ENCODE data around the gene ATP11A.

ATP11A gene

GRCh38 chr13:112742583-112742982, 52.7 kb downstream of the ATP11A start:
- no peak for ATAC-seq (ENCODE audit: insufficient read depth, low read depth)
- H3K27ac ChIP-seq (ENCODE audit: low read length) = no peak overlapping the region
- DNase-seq = no peak
- H2AFZ ChIP-seq (ENCODE audit: low read depth, low read length) = no peak overlapping the region
- H3K4me1 ChIP-seq (ENCODE audit: insufficient read depth, low read length) = no peaks in the 10 kb centered on the region
- no peak overlapping the region for H3K4me3 ChIP-seq (ENCODE audit: low read depth in 1 of 2, low read length in 2 of 2)
- H3K36me3 ChIP-seq (ENCODE audit: insufficient read depth, low read length) = no peaks in the 10 kb centered on the region
- no peak overlapping the region for H3K9ac ChIP-seq (ENCODE audit: low read depth, low read length)
- peaks cover 80% of the 10 kb centered on the region for H4K20me1 ChIP-seq (ENCODE audit: insufficient read depth, low read length)
- H3K9me3 ChIP-seq (ENCODE audit: insufficient read depth, low read length, severe bottlenecking) = no peaks in the 10 kb centered on the region
- H3K4me2 ChIP-seq (ENCODE audit: insufficient read depth, low read length) = no peak overlapping the region
- TF ChIP-seq EZH2 (IDR thresholded peaks at IDR 0.05; ENCODE audit: borderline replicate concordance, low read depth, low read length, severe bottlenecking) (no peak), CTCF (IDR thresholded peaks at IDR 0.05; ENCODE audit: borderline replicate concordance, extremely low read depth, low read length, poor library complexity, severe bottlenecking) (no peak)
- H3K27me3 ChIP-seq (ENCODE audit: insufficient read depth, low read length, poor library complexity) = no peaks in the 10 kb centered on the region
- peaks cover 77% of the 10 kb centered on the region for H3K79me2 ChIP-seq (ENCODE audit: insufficient read depth, low read length)

GRCh38 chr13:112743451-112744167, 53.8 kb downstream of the ATP11A start:
- Histone ChIP-seq H3K9ac (ENCODE audit: low read depth, low read length) (no peak overlapping the region), H3K4me2 (ENCODE audit: insufficient read depth, low read length) (no peak overlapping the region), H2AFZ (ENCODE audit: low read depth, low read length) (no peak overlapping the region), H4K20me1 (ENCODE audit: insufficient read depth, low read length) (peaks cover 84% of the 10 kb centered on the region), H3K79me2 (ENCODE audit: insufficient read depth, low read length) (peaks cover 78% of the 10 kb centered on the region), H3K4me3 (ENCODE audit: low read depth in 1 of 2, low read length in 2 of 2) (no peak overlapping the region), H3K36me3 (ENCODE audit: insufficient read depth, low read length) (no peaks in the 10 kb centered on the region), H3K9me3 (ENCODE audit: insufficient read depth, low read length, severe bottlenecking) (no peaks in the 10 kb centered on the region), H3K4me1 (ENCODE audit: insufficient read depth, low read length) (no peaks in the 10 kb centered on the region), H3K27me3 (ENCODE audit: insufficient read depth, low read length, poor library complexity) (no peaks in the 10 kb centered on the region), H3K27ac (ENCODE audit: low read length) (no peak overlapping the region)
- no peak for DNase-seq
- TF ChIP-seq CTCF (IDR thresholded peaks at IDR 0.05; ENCODE audit: borderline replicate concordance, extremely low read depth, low read length, poor library complexity, severe bottlenecking) (no peak), EZH2 (IDR thresholded peaks at IDR 0.05; ENCODE audit: borderline replicate concordance, low read depth, low read length, severe bottlenecking) (no peak)
- ATAC-seq (ENCODE audit: insufficient read depth, low read depth) = no peak

- H3K27ac ChIP-seq (ENCODE audit: low read length) = no peak overlapping the region
- TF ChIP-seq CTCF (IDR thresholded peaks at IDR 0.05; ENCODE audit: borderline replicate concordance, extremely low read depth, low read length, poor library complexity, severe bottlenecking) (no peak), EZH2 (IDR thresholded peaks at IDR 0.05; ENCODE audit: borderline replicate concordance, low read depth, low read length, severe bottlenecking) (no peak)
- no peak for ATAC-seq (ENCODE audit: insufficient read depth, low read depth)
These were observed 54.6 kb downstream of the ATP11A start for GRCh38 chr13:112744168-112745021.

More at GRCh38 chr13:112744168-112745021, 54.6 kb downstream of the ATP11A start:
- Histone ChIP-seq H2AFZ (ENCODE audit: low read depth, low read length) (no peak overlapping the region), H3K4me3 (ENCODE audit: low read depth in 1 of 2, low read length in 2 of 2) (no peak overlapping the region), H3K27me3 (ENCODE audit: insufficient read depth, low read length, poor library complexity) (no peaks in the 10 kb centered on the region), H3K9ac (ENCODE audit: low read depth, low read length) (no peak overlapping the region), H3K9me3 (ENCODE audit: insufficient read depth, low read length, severe bottlenecking) (no peaks in the 10 kb centered on the region), H3K36me3 (ENCODE audit: insufficient read depth, low read length) (no peaks in the 10 kb centered on the region), H3K79me2 (ENCODE audit: insufficient read depth, low read length) (peaks cover 79% of the 10 kb centered on the region), H3K4me1 (ENCODE audit: insufficient read depth, low read length) (no peaks in the 10 kb centered on the region), H3K4me2 (ENCODE audit: insufficient read depth, low read length) (no peak overlapping the region), H4K20me1 (ENCODE audit: insufficient read depth, low read length) (peaks cover 86% of the 10 kb centered on the region)
- DNase-seq = no peak

Measured in DND-41 (cell line).